ENCODE results near the gene BCL3. TPM values are rescaled to one million over a fixed set of nuclear protein-coding genes. Genes with fewer than 3 reads are reported as not detected.
A peak's percentile ranks its signal among the peaks of the same experiment; 100 is the strongest.

The BCL3 gene
- total and polyA plus RNA-seq, 2 of the 13 experiments (the other 11 are each of a cell fraction or from before 2014, with no cell fraction given) = 2.3 to 4.0 TPM

DNA sequence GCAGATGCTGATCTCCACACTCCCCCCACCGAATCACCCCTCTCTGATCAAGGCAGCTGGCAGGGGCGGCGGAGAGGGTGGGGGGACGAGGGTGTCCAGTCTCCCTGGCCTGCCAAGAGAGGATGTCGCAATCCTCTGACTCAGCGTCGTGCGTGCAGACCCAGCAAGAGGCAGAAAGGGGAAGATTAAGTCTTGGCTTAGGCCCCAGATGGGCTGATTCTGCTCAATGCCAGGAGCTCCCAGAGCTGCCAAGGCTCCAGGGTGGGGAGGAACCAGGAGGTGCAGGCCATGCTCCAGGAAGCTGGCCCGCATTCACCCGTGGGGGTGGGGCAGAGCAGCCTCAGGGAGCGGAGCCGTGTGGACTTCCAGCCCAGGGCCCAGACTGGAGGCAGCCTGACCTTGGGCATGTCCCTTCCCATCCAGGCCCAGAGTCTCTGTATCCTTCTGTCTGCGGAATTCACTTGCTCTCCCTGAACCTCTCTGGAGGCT, 6.6 kb upstream of the BCL3 start (continued):
- TF ChIP-seq PPARG (CRISPR knock-in tag; conservative IDR thresholded peaks at IDR 0.05) (0 out of 2 replicates have a peak, but pooled peaks have one; percentile 14), HOXA3 (CRISPR knock-in tag; IDR thresholded peaks at IDR 0.05) (peak; percentile 43; the same call in 1 of the 2 replicates), ZFP36L2 (CRISPR knock-in tag; IDR thresholded peaks at IDR 0.05) (no peak), POLR2G (IDR thresholded peaks at IDR 0.05; ENCODE audit: low read depth, low read length) (peak; percentile 48; the same call in 1 of the 2 replicates), TP53 (CRISPR knock-in tag; conservative IDR thresholded peaks at IDR 0.05) (no peak), GATAD2A (CRISPR knock-in tag; IDR thresholded peaks at IDR 0.05) (peak; percentile 74), ZNF570 (CRISPR knock-in tag; IDR thresholded peaks at IDR 0.05; ENCODE audit: borderline replicate concordance) (no peak), ISX (CRISPR knock-in tag; conservative IDR thresholded peaks at IDR 0.05) (no peak), FOXO1 (CRISPR knock-in tag; IDR thresholded peaks at IDR 0.05) (0 out of 2 replicates have a peak, but pooled peaks have one; percentile 12), ZNF460 (CRISPR knock-in tag; IDR thresholded peaks at IDR 0.05; ENCODE audit: borderline replicate concordance) (no peak), MYC (CRISPR knock-in tag; IDR thresholded peaks at IDR 0.05; ENCODE audit: borderline replicate concordance) (peak; percentile 55; the same call in 1 of the 2 replicates), ZNF781 (CRISPR knock-in tag; IDR thresholded peaks at IDR 0.05; ENCODE audit: borderline replicate concordance, not compliant biosample characterization) (no peak), SAP130 (CRISPR knock-in tag; IDR thresholded peaks at IDR 0.05; ENCODE audit: low read depth) (peak; percentile 81), ZNF547 (CRISPR knock-in tag; IDR thresholded peaks at IDR 0.05) (no peak), NCOA2 (CRISPR knock-in tag; IDR thresholded peaks at IDR 0.05) (peak; percentile 18; the same call in 1 of the 2 replicates), ZFY (CRISPR knock-in tag; IDR thresholded peaks at IDR 0.05) (peak; percentile 67)
- TF ChIP-seq, protein P1, sequence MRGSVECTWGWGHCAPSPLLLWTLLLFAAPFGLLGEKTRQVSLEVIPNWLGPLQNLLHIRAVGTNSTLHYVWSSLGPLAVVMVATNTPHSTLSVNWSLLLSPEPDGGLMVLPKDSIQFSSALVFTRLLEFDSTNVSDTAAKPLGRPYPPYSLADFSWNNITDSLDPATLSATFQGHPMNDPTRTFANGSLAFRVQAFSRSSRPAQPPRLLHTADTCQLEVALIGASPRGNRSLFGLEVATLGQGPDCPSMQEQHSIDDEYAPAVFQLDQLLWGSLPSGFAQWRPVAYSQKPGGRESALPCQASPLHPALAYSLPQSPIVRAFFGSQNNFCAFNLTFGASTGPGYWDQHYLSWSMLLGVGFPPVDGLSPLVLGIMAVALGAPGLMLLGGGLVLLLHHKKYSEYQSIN (CRISPR knock-in tag; IDR thresholded peaks at IDR 0.05; ENCODE audit: borderline replicate concordance) = no peak
- TF ChIP-seq, protein P2, sequence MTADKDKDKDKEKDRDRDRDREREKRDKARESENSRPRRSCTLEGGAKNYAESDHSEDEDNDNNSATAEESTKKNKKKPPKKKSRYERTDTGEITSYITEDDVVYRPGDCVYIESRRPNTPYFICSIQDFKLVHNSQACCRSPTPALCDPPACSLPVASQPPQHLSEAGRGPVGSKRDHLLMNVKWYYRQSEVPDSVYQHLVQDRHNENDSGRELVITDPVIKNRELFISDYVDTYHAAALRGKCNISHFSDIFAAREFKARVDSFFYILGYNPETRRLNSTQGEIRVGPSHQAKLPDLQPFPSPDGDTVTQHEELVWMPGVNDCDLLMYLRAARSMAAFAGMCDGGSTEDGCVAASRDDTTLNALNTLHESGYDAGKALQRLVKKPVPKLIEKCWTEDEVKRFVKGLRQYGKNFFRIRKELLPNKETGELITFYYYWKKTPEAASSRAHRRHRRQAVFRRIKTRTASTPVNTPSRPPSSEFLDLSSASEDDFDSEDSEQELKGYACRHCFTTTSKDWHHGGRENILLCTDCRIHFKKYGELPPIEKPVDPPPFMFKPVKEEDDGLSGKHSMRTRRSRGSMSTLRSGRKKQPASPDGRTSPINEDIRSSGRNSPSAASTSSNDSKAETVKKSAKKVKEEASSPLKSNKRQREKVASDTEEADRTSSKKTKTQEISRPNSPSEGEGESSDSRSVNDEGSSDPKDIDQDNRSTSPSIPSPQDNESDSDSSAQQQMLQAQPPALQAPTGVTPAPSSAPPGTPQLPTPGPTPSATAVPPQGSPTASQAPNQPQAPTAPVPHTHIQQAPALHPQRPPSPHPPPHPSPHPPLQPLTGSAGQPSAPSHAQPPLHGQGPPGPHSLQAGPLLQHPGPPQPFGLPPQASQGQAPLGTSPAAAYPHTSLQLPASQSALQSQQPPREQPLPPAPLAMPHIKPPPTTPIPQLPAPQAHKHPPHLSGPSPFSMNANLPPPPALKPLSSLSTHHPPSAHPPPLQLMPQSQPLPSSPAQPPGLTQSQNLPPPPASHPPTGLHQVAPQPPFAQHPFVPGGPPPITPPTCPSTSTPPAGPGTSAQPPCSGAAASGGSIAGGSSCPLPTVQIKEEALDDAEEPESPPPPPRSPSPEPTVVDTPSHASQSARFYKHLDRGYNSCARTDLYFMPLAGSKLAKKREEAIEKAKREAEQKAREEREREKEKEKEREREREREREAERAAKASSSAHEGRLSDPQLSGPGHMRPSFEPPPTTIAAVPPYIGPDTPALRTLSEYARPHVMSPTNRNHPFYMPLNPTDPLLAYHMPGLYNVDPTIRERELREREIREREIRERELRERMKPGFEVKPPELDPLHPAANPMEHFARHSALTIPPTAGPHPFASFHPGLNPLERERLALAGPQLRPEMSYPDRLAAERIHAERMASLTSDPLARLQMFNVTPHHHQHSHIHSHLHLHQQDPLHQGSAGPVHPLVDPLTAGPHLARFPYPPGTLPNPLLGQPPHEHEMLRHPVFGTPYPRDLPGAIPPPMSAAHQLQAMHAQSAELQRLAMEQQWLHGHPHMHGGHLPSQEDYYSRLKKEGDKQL (CRISPR knock-in tag; IDR thresholded peaks at IDR 0.05; ENCODE audit: low read depth) = 0 out of 2 replicates have a peak, but pooled peaks have one; percentile 10
- TF ChIP-seq, protein P3, sequence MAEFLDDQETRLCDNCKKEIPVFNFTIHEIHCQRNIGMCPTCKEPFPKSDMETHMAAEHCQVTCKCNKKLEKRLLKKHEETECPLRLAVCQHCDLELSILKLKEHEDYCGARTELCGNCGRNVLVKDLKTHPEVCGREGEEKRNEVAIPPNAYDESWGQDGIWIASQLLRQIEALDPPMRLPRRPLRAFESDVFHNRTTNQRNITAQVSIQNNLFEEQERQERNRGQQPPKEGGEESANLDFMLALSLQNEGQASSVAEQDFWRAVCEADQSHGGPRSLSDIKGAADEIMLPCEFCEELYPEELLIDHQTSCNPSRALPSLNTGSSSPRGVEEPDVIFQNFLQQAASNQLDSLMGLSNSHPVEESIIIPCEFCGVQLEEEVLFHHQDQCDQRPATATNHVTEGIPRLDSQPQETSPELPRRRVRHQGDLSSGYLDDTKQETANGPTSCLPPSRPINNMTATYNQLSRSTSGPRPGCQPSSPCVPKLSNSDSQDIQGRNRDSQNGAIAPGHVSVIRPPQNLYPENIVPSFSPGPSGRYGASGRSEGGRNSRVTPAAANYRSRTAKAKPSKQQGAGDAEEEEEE (CRISPR knock-in tag; IDR thresholded peaks at IDR 0.05; ENCODE audit: borderline replicate concordance) = no peak
